ENCODE results near the gene TNK2.
"Not testable (repeated sequence)": the region's sequence is repeated elsewhere in the genome, so short reads cannot be mapped to it uniquely, and the experiment has no call there.

The TNK2 gene

DNA sequence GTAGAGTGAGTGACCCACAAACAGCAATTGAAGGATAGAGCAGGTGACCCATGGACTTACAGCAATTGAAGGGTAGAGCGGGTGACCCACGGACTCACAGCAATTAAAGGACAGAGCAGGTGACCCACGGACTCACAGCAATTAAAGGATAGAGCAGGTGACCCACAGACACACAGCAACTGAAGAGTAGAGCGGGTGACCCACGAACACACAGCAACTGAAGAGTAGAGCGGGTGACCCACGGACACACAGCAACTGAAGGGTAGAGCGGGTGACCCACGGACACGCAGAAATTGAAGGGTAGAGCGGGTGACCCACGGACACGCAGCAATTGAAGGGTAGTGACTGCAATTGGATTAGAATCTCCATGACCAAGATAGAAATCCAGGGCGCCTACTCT, 9.8 kb upstream of the TNK2 start:
- peaks cover 4% of the 10 kb centered on the region for H3K4me1 ChIP-seq
- no peaks in the 10 kb centered on the region for H3K36me3 ChIP-seq
- H3K9me3 ChIP-seq = no peaks in the 10 kb centered on the region
- no peak overlapping the region for H3K4me3 ChIP-seq (ENCODE audit: low read depth, low read length)
- no peaks in the 10 kb centered on the region for H3K27me3 ChIP-seq
- TF ChIP-seq, protein P1, sequence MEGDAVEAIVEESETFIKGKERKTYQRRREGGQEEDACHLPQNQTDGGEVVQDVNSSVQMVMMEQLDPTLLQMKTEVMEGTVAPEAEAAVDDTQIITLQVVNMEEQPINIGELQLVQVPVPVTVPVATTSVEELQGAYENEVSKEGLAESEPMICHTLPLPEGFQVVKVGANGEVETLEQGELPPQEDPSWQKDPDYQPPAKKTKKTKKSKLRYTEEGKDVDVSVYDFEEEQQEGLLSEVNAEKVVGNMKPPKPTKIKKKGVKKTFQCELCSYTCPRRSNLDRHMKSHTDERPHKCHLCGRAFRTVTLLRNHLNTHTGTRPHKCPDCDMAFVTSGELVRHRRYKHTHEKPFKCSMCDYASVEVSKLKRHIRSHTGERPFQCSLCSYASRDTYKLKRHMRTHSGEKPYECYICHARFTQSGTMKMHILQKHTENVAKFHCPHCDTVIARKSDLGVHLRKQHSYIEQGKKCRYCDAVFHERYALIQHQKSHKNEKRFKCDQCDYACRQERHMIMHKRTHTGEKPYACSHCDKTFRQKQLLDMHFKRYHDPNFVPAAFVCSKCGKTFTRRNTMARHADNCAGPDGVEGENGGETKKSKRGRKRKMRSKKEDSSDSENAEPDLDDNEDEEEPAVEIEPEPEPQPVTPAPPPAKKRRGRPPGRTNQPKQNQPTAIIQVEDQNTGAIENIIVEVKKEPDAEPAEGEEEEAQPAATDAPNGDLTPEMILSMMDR (IDR thresholded peaks at IDR 0.05; ENCODE audit: low read depth, low read length) = no peak
- DNase-seq = no peak

DNA sequence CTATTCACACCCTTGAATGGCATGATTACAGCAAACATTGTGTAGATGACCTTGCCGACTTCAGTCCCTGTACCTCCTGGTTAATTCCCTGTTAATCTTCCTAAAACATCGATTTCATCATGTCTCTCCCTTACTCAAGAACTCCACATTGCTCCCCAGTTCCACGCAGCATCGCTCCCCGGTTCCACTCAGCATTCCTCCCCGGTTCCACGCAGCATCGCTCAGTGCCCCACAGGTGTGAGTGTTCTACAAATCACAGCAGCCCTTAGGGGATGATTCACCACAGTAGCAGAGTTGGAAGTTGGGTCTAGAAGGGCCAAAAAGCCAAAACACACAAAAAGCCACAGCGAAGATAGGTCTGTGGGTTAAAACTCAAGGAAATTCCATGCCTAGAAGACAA, 8.6 kb upstream of the TNK2 start:
- Histone ChIP-seq H3K36me3 (no peaks in the 10 kb centered on the region), H3K27me3 (no peaks in the 10 kb centered on the region), H3K9me3 (no peaks in the 10 kb centered on the region), H3K4me3 (ENCODE audit: low read depth, low read length) (no peak overlapping the region), H3K4me1 (peaks cover 4% of the 10 kb centered on the region)
- TF ChIP-seq, protein P1 (IDR thresholded peaks at IDR 0.05; ENCODE audit: low read depth, low read length) = no peak
- no peak for DNase-seq

DNA sequence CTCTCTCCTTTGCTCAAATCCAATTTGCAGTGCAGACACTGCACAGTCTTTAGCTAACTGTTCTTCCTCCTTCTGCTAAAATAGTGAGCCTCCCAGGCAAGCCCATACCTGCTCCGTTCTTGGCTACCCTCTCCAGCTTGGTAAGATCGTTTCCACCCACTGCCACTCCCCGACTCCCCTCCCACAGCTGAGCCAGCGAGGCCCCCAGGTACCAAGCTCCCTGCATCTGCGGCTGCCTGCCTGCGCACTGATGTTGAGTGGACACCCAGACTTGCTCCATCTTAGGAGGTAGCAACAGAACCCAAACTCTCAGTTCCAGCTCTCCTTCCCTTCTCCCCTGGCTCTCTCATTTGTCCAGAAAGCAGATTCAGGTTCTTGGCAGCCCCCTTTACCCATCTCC, 7.9 kb upstream of the TNK2 start:
- H3K4me1 ChIP-seq = peaks cover 4% of the 10 kb centered on the region
- no peak overlapping the region for H3K4me3 ChIP-seq (ENCODE audit: low read depth, low read length)
- no peaks in the 10 kb centered on the region for H3K9me3 ChIP-seq
- TF ChIP-seq, protein P1 (IDR thresholded peaks at IDR 0.05; ENCODE audit: low read depth, low read length) = no peak
- no peaks in the 10 kb centered on the region for H3K36me3 ChIP-seq
- H3K27me3 ChIP-seq = no peaks in the 10 kb centered on the region
- no peak for DNase-seq

DNA sequence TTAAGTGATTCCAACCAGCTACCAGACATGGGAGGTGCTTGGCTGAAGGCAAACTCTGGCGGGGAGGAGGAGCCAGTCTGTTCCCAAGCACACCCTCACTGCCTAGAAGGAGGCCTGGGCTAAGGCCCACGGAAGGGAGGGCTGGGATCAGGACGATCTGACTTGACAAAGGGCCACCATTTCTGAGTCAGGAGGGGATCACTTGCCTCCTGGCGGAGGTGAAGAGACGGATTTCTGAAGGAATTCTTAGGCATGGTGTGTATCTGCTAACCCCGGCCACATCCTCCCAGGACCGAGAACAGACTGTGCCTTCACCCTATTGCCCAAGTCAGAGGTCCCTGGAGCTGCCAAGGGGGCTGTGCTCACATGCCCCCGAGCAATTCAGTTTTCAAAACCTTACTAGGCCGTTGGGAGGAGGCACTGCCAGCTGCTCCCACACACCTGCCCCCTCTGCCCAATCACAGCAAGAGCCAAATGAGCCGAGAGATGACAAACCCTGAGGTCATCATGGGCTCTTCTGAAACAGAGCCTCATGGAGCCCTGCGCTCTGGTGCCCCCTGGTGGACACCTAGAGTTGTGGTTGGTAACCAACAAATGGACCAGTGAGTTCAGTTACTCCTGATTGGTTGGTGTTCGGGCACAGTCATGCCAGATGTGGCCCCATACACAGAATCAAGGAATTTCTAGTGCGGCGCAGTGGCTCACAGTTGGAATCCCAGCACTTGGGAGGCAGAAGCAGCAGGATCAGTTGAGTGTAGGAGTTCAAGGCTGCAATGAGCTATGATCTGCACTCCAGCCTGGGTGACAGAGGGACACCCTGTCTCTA, 6.5 kb upstream of the TNK2 start:
- H3K4me1 ChIP-seq = peaks cover 4% of the 10 kb centered on the region
- TF ChIP-seq, protein P1 (IDR thresholded peaks at IDR 0.05; ENCODE audit: low read depth, low read length) = peak; percentile 99
- H3K9me3 ChIP-seq = no peaks in the 10 kb centered on the region
- peak; percentile 94 for DNase-seq
- no peaks in the 10 kb centered on the region for H3K36me3 ChIP-seq
- no peak overlapping the region for H3K4me3 ChIP-seq (ENCODE audit: low read depth, low read length)
- H3K27me3 ChIP-seq = no peaks in the 10 kb centered on the region

DNA sequence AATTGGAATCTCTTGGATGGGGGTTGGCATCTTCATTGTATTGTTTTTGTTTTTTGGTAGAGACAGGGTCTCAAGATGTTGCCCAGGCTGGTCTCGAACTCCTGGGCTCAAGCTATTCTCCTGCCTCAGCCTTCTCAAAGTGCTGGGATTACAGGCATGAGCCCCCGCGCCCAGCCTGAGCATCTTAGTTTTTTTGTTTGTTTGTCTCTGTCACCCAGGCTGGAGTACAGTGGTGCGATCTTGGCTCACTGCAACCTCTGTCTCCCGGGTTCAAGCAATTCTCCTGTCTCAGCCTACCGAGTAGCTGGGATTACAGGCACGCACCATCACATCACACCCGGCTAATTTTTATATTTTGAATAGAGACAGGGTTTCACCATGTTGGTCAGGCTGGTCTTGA, 5.8 kb upstream of the TNK2 start:
- DNase-seq; H3K4me3 ChIP-seq (ENCODE audit: low read depth, low read length); H3K9me3 ChIP-seq; H3K36me3 ChIP-seq; H3K27me3 ChIP-seq; H3K4me1 ChIP-seq: not testable (repeated sequence)

DNA sequence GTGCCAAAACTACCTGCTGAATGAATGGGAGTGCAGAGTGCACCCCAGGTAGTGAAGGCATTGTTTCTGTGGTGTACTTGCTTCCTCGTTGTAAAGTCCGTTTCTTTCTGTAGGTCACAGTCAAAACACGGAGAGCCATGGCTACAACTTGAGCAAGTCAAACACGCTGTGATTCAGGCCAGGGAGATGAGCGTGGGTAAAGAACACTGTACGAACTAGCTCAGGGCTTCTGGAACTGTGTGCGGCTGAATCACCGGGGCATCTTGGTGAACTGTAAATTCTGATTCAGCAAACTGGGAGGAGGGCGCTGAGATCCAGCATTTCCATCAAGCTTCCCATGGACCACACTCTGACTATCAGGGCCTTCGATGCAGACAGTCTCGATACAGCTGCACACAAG, 5.0 kb upstream of the TNK2 start:
- no peak overlapping the region for H3K4me3 ChIP-seq (ENCODE audit: low read depth, low read length)
- H3K4me1 ChIP-seq = peaks cover 4% of the 10 kb centered on the region
- no peak for DNase-seq
- no peaks in the 10 kb centered on the region for H3K36me3 ChIP-seq
- TF ChIP-seq, protein P1 (IDR thresholded peaks at IDR 0.05; ENCODE audit: low read depth, low read length) = no peak
- no peaks in the 10 kb centered on the region for H3K27me3 ChIP-seq
- no peaks in the 10 kb centered on the region for H3K9me3 ChIP-seq
